Endothelial cell (in vitro differentiated cells): Measurements from ENCODE around the gene ADAMTSL1. TPM values are rescaled to one million over a fixed set of nuclear protein-coding genes. Genes with fewer than 3 reads are reported as not detected.

ENCODE experiments used
- DNase-seq: peaks from one replicate; pipeline ENCODE4 v3.0.0; 2021; ENCODE audit warnings: low spot score
- H3K27ac Mint-ChIP-seq: one replicate; pipeline ENCODE4 v1.8.0; 2021; ENCODE audit warnings: mixed read lengths, inconsistent platforms; ENCODE audit not compliant: unreplicated experiment
- H3K27me3 Mint-ChIP-seq: one replicate; pipeline ENCODE4 v1.8.0; 2021; ENCODE audit warnings: mild to moderate bottlenecking, moderate library complexity, mixed read lengths, inconsistent platforms; ENCODE audit not compliant: unreplicated experiment
- H3K36me3 Mint-ChIP-seq: one replicate; pipeline ENCODE4 v1.8.0; 2021; ENCODE audit warnings: mild to moderate bottlenecking, low read depth, mixed read lengths, inconsistent platforms; ENCODE audit not compliant: unreplicated experiment
- H3K4me1 Mint-ChIP-seq: one replicate; pipeline ENCODE4 v1.8.0; 2021; ENCODE audit warnings: mild to moderate bottlenecking, mixed read lengths, inconsistent platforms; ENCODE audit not compliant: unreplicated experiment
- H3K4me3 Mint-ChIP-seq: one replicate; pipeline ENCODE4 v1.8.0; 2021; ENCODE audit warnings: mild to moderate bottlenecking, mixed read lengths, inconsistent platforms; ENCODE audit not compliant: unreplicated experiment
- H3K9me3 Mint-ChIP-seq: one replicate; pipeline ENCODE4 v1.8.0; 2021; ENCODE audit warnings: mixed read lengths, inconsistent platforms; ENCODE audit not compliant: unreplicated experiment
- CTCF ChIP-seq: fragments of 200-600 bp; sonication (generic); IDR thresholded peaks from one replicate; pipeline ENCODE4 v1.5.0; 2021; ENCODE audit warnings: antibody characterized with exemption; ENCODE audit not compliant: unreplicated experiment
- total RNA-seq: library from RNA; stranded (reverse); fragmentation: NEBNext Ultra II Directional; extraction: Animal tissue kit (Norgen Biotek cat#: 25700); gene quantifications from one replicate; pipeline ENCODE4 v1.2.1, GENCODE V29; 2021; ENCODE audit not compliant: unreplicated experiment

ADAMTSL1 gene
- total RNA-seq, 1 donor from 2014 or later: 18.2 TPM

- no peaks in the 10 kb centered on the region for H3K9me3 Mint-ChIP-seq
- DNase-seq: no peak
- no peaks in the 10 kb centered on the region for H3K27me3 Mint-ChIP-seq
- H3K4me3 Mint-ChIP-seq: no peak overlapping the region
- H3K27ac Mint-ChIP-seq: no peak overlapping the region
- no peaks in the 10 kb centered on the region for H3K4me1 Mint-ChIP-seq
- H3K36me3 Mint-ChIP-seq: no peaks in the 10 kb centered on the region
- TF ChIP-seq CTCF: no peak
These were observed 112.0 kb downstream of the ADAMTSL1 start for GRCh38 chr9:18585996-18586395.

- DNase-seq: no peak
- Mint-ChIP-seq H3K27ac (no peak overlapping the region), H3K4me3 (no peak overlapping the region), H3K4me1 (no peaks in the 10 kb centered on the region), H3K9me3 (no peaks in the 10 kb centered on the region), H3K36me3 (no peaks in the 10 kb centered on the region), H3K27me3 (no peaks in the 10 kb centered on the region)
- TF ChIP-seq CTCF: no peak
These were observed 114.0 kb downstream of the ADAMTSL1 start for GRCh38 chr9:18588002-18588401.

- H3K27ac Mint-ChIP-seq: no peak overlapping the region
- no peaks in the 10 kb centered on the region for H3K4me1 Mint-ChIP-seq
- no peaks in the 10 kb centered on the region for H3K36me3 Mint-ChIP-seq
- H3K27me3 Mint-ChIP-seq: no peaks in the 10 kb centered on the region
- H3K4me3 Mint-ChIP-seq: no peak overlapping the region
- no peak for TF ChIP-seq CTCF
- H3K9me3 Mint-ChIP-seq: no peaks in the 10 kb centered on the region
- DNase-seq: no peak
These were observed 117.3 kb downstream of the ADAMTSL1 start for GRCh38 chr9:18591261-18591660.

- no peaks in the 10 kb centered on the region for H3K27me3 Mint-ChIP-seq
- no peak overlapping the region for H3K27ac Mint-ChIP-seq
- no peaks in the 10 kb centered on the region for H3K36me3 Mint-ChIP-seq
These were observed 120.9 kb downstream of the ADAMTSL1 start for GRCh38 chr9:18594837-18595236.

GRCh38 chr9:18595597-18595996 lies 121.6 kb downstream of the ADAMTSL1 start:
- TF ChIP-seq CTCF: no peak
- H3K27ac Mint-ChIP-seq: no peak overlapping the region
- no peak overlapping the region for H3K4me3 Mint-ChIP-seq
- DNase-seq: no peak
- H3K9me3 Mint-ChIP-seq: no peaks in the 10 kb centered on the region
- peaks cover 3% of the 10 kb centered on the region for H3K4me1 Mint-ChIP-seq
- H3K27me3 Mint-ChIP-seq: no peaks in the 10 kb centered on the region
- no peaks in the 10 kb centered on the region for H3K36me3 Mint-ChIP-seq

More at GRCh38 chr9:18594837-18595236, 120.9 kb downstream of the ADAMTSL1 start:
- DNase-seq: no peak
- TF ChIP-seq CTCF: no peak
- H3K4me1 Mint-ChIP-seq: no peaks in the 10 kb centered on the region
- H3K4me3 Mint-ChIP-seq: no peak overlapping the region
- no peaks in the 10 kb centered on the region for H3K9me3 Mint-ChIP-seq
